GM19238 (cell line): ENCODE results near the gene MARVELD1.
"Not testable (repeated sequence)": the region's sequence is repeated elsewhere in the genome, so short reads cannot be mapped to it uniquely, and the experiment has no call there.

ENCODE experiments used
- DNase-seq: peaks from one replicate; pipeline ENCODE4 v3.0.0; 2011; ENCODE audit warnings: low spot score; ENCODE audit not compliant: insufficient read length

The MARVELD1 gene

DNA sequence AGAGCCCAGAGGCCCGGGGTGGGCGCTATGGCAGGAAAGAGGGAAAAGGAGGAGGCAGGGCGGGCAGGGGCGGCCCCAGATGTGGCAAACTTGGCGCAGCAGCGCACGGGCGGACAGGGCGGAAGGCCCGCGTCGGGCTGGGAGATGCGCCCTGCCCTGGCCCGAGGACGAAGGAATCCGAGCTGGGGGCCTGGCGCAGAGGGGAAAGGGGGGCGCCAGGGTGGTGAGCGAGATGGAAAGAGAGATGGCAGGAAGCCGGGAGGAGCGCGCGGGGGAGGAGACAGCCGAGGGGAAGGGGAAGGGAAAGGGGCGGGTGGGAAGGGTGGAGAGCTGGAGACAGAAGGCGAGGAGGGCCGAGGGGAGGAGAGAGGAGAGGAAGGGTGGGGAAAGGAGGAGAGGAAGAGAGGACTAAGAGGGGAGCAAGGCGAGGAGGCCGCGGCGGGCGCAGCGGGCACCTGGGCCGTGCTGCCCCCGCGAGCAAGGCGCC lies at the start of gene MARVELD1:
Gene MARVELD1 (plus strand): TSS at position 392 of the 487 bp plus-strand sequence. CDS start 147 bp downstream, outside the sequence.
- peak; percentile 23 for DNase-seq

DNA sequence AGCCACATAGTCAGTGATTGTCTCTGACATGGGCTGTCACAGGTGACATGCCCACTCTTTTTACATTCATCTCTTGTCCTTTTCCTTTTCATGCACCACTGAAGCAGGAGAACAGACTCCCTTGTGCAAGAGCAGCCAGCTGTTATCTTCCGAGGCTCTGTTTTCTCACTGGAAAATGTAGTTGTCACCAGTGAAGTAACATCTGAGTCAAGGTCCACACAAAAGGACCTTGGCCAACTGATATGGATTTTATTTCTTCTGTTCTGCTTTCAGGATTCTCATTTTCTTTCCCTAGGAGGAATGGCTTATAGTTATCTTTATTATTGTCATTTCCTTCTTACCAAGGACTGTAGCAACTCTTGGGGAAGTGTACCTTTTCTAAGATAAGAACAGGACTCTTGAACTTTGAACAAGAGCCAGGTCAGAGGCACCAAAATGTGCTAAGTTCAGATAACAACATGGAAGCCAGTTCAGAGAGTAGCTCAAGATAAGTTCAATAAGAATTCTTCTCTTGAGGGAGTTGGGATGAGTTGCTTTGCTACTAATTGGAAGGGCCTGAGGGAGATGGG lies 49.2 kb upstream of the MARVELD1 start:
- DNase-seq = no peak

DNA sequence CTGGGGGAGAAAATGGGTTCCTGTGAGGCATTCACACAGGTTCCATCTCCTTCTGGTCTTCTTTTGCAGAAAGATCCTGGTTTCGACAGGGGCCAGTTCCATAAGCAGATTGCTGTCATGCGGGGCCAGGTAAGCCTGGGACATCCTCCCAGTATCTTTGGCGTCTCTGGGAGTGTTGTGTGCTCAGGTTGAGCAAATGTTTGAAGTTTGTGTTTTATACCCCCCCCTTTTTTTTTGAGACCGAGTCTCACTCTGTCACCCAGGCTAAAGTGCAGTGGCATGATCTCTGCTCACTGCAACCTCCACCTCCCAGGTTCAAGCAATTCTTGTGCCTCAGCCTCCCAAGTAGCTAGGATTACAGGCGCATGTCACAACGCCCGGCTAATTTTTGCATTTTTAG lies 46.5 kb upstream of the MARVELD1 start:
- no peak for DNase-seq

DNA sequence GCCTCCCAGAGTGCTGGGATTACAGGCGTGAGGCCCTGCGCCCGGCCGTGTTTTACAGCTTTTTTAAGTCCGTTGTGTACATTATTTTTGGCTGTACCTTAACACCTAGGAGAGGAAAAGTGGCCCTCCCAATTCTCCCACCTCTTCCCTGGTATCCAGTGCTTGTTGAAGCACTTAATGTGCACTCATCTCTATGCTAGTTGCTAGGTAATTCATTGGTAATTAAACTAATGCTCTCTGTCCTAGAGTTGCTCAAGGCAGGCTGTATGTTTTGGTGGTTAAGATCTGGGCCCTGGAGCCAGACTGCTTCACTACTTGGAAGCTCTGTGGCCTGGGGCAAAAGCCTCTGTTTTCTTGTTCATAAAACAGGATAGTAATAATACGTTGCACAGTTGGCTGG lies 46.1 kb upstream of the MARVELD1 start:
- no peak for DNase-seq

DNA sequence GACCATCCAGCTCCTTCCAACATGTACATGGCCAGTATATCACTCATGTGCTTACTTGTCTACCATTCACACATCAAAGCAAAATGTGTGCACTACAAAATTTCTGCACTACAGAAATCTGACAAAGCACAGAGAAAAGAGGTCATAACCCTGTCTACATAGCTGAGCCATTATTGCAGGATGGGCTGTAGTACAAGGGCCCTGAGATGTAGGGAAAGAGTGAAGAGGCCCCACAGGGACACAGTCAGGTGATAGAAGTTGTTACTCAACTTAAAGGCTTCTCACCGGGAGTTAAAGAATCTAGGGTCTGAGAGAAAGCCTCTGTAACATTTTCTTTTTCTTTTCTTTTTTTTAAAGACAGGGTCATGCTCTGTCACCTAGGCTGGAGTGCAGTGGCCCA lies 44.0 kb upstream of the MARVELD1 start:
- DNase-seq = no peak

DNA sequence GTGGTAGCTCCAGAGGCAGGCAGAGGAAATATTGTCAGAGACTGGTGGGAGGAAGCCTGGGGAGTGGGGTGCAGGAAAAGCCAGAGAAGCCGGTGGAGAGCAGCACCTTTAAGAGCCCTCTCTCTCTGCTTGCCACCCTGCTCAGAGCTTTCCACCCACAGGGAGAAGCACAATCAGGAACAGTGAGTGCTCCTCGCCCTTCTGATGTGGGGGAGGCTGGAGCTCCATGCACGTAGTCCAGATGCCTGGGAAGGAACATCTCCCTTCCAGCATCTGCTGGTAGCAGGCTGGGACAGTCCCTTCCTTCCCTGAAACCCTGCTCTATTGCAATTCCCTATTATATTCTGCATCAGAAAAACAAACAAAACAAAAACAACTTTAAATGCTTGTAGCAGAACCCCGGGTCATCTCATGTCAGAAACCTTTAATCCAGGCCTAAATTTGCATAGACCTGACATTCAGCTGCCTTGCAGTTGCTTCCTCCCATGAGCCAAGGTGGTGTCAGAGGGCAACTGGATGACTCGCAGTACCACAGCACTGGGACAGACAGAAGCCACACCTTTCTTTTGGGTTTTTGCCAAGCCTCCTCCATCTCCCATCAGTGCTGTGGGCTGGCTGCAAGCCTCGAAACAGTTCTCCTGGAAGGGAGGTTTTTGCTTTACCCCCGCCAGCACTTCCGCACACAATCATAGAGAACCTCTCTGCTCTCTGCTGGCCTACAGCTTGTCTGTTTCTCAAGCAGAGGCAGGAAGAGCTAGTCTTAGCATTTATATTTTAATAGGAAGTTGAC lies 39.6 kb upstream of the MARVELD1 start:
- no peak for DNase-seq

DNA sequence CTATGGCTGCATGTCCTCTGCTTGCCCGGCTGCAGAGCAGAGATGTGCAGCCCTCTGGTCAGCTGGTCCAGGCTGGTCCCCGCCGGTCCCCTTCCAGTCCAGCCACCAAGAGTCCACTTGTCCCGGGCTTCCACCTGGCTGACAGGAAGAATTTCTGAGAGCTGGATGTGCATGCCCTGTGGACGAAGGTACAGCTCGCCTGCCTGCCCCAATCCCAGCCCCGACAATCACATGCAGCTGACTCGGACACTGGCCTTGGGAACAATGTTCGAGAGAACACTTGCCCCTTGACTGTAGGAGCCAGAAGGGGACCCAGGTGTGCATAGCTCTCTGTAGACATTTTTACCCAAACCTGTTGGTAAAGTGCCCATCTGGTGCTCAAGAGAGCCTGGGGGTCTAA lies 38.3 kb upstream of the MARVELD1 start:
- DNase-seq = no peak

DNA sequence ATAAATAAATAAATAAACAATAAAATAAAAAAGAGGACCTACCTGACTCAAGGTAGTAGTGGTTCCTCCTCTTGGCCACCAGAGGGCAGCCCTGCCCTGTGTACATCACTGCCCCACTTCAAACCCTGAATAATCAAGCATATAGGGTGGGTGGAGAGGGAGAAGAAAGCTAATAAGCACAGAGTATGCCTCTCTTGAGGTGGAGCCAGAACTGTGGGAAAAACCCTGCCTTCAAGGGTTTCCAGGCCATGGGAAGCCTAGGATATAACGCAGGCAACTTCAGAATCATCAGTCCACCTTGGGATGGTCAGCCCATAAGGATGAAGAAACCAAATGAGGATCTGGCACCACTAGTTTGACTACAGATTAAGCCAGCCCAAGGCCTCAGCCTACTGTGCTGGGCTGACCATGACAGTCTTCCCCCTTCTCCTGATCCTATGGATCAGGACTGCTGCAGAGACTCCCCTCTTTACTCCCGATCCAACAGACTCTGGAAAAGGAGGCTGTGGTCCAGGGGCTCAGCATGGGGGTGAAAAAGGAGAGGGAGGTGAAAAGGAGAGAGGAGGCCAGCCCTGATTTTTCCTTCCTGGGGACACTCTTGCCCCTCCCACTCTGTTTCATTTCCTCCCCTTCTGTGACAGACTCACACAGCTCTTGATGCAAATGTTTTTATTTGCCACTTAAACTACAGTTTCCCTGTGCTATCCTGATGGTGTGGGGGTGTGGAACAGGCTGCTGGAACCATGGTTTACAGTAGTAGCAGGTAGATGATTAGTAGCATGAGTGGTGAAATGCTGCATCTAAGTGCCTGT lies 36.6 kb upstream of the MARVELD1 start:
- peak; percentile 54 for DNase-seq

DNA sequence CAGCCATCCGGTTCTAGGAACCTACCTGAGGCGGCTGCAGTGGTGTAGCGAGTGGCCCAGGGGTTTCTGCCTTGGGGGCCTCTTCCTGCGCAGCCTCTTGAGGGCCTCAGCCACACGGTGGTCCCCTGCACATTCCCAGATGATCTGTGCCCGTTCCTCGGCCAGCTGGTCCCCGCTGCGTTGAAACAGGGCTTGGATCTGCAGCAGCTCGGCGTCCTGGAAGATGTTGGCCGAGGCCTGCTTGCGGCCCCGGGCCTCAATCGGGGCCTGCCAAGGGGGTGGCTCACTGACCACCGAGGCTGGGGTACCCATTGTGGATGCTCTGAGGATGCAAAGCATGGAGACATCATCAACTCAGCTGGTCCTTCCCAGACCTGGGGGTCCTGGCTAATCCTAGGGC lies 33.9 kb upstream of the MARVELD1 start:
- no peak for DNase-seq

DNA sequence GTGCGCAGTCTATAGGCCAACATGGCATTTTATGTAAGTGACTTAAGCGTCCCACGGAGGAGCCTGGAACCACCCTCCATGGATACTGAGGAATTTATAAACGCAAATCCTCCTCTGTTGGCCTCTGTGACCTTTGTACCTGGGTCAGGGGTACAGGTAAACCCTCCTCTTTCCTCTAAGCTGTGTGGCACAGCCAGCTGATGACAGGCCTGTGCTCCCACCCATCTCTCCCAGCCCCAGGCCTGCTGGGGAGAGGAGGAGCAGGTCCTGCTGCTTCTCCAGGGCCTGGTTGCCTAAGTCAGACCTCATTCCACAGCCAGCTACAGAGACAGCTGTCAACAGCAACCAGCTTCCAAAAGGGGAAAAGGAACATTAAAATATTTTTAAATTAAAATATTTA lies 31.5 kb upstream of the MARVELD1 start:
- no peak for DNase-seq

DNA sequence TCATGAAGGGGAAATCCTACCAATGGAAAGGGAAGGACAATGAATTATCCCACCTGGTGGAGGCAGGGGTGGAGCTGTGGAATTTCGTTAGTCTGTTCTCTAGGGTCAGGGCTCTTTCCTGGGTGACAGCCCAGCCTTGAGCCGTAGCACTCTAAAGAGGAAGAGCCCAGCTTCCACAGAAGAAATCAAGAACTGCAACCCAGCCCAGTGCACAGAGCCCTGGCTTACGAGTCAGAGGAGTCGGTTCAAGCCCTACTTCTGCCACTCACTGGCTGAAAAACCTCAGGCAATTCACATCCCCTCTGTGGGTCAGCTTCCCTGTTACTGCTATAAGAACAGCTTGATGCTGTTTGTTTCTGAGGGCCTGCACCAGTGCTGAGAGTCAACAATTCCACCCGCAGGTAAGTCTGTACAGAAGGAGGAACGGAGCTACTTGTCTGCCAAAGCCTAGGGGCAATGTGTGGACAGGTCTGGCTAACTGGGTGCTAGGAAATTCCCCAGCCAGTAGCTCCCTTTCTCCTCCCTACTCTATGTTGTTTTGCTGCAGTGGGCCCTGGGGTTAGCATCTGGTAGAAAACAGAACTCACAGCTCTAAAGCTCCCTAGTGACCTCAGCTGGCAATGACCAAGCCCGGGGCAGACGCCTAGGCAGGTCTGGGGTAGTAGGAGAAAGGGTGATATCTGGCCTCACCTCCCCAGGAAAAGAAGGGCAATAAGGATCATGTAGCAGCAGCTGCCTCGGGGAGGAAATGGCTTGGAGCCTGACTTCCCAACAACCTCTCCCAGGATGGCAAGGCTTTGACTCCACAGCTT lies 29.8 kb upstream of the MARVELD1 start:
- no peak for DNase-seq

DNA sequence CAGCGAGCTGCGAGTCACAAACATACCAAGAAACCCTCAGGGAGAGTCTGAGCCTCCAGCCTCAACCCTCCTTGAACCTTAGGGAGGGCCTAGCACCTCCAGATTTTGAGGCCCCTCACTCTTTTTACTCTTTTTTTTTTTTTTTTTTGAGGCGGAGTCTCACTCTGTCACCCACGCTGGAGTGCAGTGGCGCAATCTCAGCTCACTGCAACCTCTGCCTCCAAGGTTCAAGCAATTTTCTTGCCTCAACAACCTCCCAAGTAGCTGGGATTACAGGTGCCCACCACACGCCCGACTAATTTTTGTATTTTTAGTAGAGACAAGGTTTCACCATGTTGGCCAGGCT lies 29.2 kb upstream of the MARVELD1 start:
- not testable (repeated sequence) for DNase-seq

DNA sequence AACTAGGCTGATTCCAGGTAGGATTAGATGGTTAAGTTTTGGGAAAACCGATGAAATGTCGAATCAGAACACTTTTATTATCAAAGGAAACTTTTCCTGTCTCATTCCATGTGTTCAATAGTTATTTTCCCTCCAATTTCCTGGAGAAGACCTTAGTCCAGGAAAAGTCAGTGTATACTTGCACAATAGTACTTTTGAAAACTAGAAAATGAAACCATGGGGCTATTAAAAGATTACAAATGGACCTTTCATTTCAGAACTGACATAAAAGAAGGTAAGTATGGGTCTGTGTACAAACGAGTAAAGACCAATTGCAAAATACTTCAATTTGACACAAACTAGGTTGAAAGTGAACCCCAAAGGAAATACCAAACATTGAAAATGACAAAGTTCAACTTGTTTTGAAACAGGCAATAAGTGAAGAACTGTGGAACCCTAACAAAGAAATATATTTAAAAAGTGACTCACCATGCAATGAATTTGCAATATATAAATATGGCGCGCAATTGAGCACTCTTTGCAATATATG lies 28.6 kb upstream of the MARVELD1 start:
- DNase-seq = no peak

DNA sequence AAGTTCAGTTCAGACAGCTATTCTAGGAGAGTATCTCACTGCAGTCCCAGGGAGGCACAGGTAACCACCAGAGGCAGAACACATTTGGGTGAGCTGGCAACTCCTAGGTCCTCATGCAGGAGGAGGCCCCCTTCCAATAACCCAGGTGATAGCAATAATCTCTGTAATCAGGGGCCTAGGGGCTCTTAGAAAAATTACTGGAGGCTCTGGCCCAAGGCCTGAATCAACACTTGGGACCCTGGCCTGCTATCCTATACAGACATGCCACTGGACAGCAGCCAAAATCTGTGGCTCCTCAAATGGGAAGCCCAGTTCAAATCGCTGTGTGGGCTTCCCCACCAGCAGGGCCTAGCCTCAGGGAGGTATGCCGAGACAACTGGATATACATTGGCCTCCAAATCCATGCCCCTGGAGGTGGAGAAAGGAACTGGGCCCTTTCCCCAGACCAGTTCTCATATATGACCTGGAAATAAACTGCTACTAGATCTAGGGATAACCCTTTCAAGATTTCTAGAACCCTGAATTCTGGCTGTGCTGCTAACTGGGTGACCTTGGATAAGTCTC lies 28.1 kb upstream of the MARVELD1 start:
- no peak for DNase-seq

DNA sequence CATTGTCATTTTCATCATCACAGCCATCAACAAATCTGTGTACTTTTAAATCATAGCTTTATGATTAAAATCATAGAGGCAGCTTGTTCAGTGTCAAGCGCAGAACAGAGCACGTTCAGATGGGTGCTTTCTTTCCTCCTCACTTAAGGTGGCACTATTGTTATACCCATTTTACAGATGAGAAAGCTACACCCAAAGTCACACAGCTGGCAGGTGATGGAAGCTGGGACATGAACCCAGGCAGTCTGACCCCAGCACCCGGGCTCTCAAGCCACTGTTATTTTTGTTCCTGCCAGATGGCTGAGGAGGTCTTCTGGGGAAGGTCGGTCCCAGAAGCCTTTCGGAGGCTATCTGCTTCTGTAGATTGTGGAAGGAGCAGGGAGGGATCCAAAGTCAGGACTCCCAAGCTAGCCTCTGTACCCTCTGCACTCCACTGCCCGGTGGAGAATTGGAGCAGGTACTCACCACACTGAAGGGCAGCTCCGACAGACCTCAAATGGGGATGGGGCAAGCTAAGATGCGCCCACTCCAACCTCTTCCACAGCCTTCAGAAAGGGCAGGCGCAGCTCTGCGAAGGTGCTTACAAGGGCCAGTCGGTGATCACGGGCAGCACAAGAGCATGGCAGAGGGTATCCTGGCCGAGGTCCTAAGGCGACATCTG lies 27.1 kb upstream of the MARVELD1 start:
- no peak for DNase-seq

DNA sequence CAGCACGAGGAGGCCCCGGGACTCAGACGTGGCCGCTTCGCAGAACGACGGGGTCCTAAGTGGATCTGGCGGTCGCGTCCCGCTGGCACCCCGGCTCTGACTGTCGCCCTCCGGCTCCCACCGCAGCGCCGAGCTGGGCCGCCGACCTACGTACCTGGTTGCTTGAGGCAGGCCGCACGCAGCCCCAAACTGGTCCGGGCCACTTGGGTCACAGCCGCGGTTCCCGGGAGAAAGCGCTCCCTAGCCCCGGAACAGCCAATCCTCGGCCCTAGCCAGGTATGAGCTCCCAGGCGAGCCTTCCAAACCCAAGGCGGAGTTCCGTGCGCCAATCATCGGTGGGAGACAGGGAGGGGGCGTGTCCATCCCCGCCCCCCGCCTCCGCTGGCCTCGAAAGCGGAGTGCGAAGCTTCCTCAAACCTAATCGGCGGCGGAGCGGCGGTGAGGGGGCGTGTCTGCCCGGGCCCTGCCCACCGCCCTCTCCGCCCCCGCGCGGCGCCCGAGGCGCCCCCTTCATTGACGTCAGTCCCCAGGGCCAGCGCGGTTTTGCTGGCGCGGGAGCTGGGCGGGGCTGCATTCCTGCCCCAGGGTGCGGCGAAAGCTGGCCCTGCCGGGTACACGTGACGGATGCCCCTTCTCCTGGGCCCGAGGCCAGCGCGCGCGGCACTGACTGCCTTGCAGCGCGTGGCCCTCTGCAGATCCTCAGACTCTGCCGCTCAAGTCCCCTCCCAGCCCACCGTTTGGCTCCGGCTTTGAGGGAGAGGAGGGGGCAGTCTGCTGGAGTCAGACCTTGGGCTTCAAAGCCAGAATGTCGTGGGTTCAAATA lies 26.4 kb upstream of the MARVELD1 start, which contains the start of gene AVPI1:
Gene AVPI1 (minus strand): TSS at position 280 of the 823 bp plus-strand sequence. CDS start 7,336 bp downstream, outside the sequence.
- DNase-seq = peak; percentile 89

DNA sequence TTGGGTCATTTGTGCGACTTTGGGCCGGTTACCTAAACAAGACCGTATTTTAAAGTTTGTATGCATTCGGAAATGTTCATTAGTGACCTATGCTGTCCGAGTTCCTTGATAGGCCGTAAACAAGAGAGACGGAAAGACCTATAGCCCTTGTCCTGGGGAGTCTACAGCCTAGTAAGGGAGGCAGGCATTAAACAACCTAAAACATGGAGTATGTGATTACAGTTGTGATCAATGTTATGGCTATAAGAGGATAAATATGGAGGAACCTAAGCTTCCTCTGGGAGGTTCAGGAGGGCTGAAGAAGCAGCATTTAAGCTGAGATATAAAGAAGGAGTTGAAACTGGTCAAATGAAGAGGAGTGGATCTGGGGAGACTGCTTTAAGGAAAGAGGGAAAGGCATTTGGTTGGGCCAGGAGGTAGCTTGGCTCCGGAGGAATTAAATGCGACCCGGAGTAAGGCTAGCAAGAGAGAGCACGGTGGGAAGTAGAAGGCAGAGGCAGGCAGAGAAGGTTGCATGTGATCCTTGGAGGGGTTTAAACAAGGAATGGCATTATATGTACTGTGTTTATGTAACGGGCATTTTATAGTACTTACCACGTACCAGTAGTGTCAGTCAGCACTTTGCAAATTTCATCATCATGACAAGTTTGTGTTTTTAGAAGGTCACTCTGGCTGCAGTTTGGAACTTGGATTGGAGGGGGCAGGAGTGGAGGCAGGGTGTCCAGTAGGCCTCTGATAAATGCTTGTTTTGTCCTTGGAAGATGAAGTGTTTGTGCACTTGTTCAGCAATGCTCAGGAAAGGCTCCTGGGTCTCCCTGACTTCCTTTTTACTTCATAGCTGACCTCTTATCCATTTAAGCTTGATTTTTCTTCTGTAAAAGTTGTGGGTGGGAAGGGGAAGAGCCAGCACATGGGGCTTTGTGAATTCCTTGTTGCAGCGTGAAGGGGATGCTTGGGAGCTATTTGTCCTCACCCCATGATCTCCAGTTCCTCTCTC lies 25.4 kb upstream of the MARVELD1 start:
- no peak for DNase-seq

DNA sequence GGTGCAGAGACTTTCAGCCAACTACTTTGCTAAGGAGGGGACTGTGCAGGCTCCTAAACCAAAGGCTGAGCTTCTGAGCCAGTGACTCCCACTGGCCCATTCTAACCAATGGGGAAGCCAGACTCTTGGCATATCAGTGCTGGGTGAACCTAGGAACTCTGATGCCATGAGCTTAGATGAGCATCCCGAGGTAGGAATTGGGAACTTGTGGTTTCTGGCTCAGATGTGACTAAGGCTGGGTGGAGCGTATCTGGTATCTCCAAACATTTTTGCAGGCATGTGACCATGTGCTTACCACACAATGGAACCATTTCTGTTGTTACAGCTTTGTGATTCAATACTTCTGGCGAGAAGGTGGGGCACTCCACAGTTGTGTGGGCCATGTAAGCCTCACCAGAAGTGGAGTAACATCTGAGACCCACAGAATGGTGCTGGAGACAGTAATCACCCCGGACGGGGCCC lies 23.9 kb upstream of the MARVELD1 start:
- DNase-seq = no peak
